Right lobe of liver (tissue), 6 donors: ENCODE measurements around the gene SGPP2. TPM values are rescaled to one million over a fixed set of nuclear protein-coding genes. Genes with fewer than 3 reads are reported as not detected.

Experiments used
- ATAC-seq, 4 donors: fragments of 200-7000 bp; cut with Tn5 transposase; one replicate each; pipeline ENCODE4 v1.9.1; 2020; ENCODE audit warnings: mild to moderate bottlenecking in 4 of 4, moderate library complexity in 4 of 4
- DNase-seq, 3 donors: peaks; one replicate each; pipeline ENCODE4 v3.0.0-alpha.2; 2020
- H3K27ac ChIP-seq, 3 donors: fragments of 200-600 bp; one replicate each; pipeline ENCODE4 v1.8.0; 2022
- H3K27me3 ChIP-seq, 2 donors: fragments of 200-600 bp; one replicate each; pipeline ENCODE4 v1.8.0; 2022
- H3K36me3 ChIP-seq, 4 donors: fragments of 200-600 bp; sonication (generic) in 1 of 4; one replicate each; pipeline versions ENCODE4 v1.5.1 to v1.8.0; 2017 to 2022; ENCODE audit warnings: control low read depth in 1 of 4
- H3K4me1 ChIP-seq, 4 donors: fragments of 200-600 bp; sonication (generic) in 1 of 4; one replicate each; pipeline versions ENCODE4 v1.5.1 to v1.8.0; 2017 to 2022; ENCODE audit warnings: control low read depth in 1 of 4
- H3K4me3 ChIP-seq, 3 donors: fragments of 200-600 bp; one replicate each; pipeline ENCODE4 v1.8.0; 2022
- H3K9me3 ChIP-seq, 4 donors: fragments of 200-600 bp; sonication (generic) in 1 of 4; one replicate each; pipeline versions ENCODE4 v1.5.1 to v1.8.0; 2017 to 2022; ENCODE audit warnings: control low read depth in 1 of 4
- POLR2A ChIP-seq: fragments of 450-650 bp; IDR thresholded peaks from one replicate; pipeline ENCODE4 v1.6.1; 2017; ENCODE audit warnings: antibody characterized with exemption, mild to moderate bottlenecking
- WGBS: methylation state at CpG from one replicate; pipeline ENCODE4 v1.1.6; 2018; ENCODE audit warnings: low coverage, low lambda C conversion rate; ENCODE audit not compliant: insufficient coverage; ENCODE audit errors: missing lambda C conversion rate; 5-methylcytosine and 5-hydroxymethylcytosine counted together
- intact Hi-C, 2 donors: fragments of 100-400 bp; cut with DNase I; formaldehyde crosslinking; loops; one replicate each; pipeline versions ENCODE4 v1.11.2 to v1.14.1; 2022
- total RNA-seq, 6 experiments: library from RNA; depleted of rRNA in 2 of 6; stranded (reverse); fragments of >200 nt in 2 of 6; fragmentation: NEBNext Ultra II Directional in 3 of 6; extraction: Animal tissue kit (Norgen Biotek cat#: 25700) in 3 of 6; gene quantifications; one replicate each; pipeline versions ENCODE4 v1.1.0 to v1.2.4, GENCODE V29; 2016 to 2023
- TF ChIP-seq, protein P1 (sequence below), 4 donors: fragments of 200-600 bp in 3 of 4; fragments of 450-650 bp in 1 of 4; IDR thresholded peaks; one replicate each; pipeline versions ENCODE4 v1.5.1 to v1.8.0; 2016 to 2022; ENCODE audit warnings: antibody characterized with exemption in 4 of 4, mild to moderate bottlenecking in 2 of 4
- donor health status: DM: no; HTN: yes; CAD: no.
- donor health status: DM: no; HTN: no; CAD: no.
- donor health status: DM: no; HTN: no; CAD: no.
- donor health status: DM: no; HTN: yes; CAD: no.
- donor health status: DM: no; HTN: yes; CAD: no.

The SGPP2 gene
- total RNA-seq, 6 experiments from 2014 or later = 0.14 to 0.25 (median 0.18) TPM

DNA sequence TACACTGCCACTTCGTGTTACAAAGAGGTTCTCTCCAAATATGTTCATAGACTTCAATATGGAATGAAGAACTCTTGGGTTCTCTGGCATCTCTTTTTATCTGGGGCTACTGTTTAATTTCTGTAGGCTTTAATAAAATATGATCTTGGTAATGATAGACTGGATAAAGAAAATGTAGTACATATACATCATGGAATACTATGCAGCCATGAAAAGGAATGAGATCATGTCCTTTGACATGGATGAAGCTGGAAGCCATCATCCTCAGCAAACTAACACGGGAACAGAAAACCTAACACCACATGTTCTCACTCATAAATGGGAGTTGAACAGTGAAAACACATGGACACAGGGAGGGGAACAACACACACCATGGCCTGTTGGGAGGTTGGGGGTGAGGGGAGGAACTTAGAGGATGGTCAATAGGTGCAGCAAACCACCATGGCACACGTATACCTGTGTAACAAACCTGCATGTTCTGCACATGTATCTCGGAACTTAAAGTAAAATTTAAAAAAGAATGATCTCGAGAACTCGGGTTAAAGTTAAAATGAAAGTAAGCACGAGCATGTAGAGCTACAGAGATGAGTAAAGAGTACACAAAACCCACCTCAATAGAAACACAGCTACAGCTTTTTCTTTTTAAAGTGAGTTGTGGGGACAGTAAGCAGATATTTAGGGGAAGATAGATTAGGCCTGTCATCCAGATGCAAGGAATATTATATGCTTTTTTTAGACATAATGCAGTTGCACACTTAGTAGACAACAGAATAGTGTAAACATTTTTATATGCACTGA lies 102.3 kb downstream of the SGPP2 start:
- Histone ChIP-seq H3K27ac (no peak overlapping the region), H3K9me3 (no peaks in the 10 kb centered on the region), H3K36me3 (no peaks in the 10 kb centered on the region), H3K4me3 (no peak overlapping the region), H3K4me1 (no peaks in the 10 kb centered on the region), H3K27me3 (no peaks in the 10 kb centered on the region)
- 62% methylated on average over 6 of the region's 7 CpGs for WGBS
- no peak for ATAC-seq
- intact Hi-C loops = no loop called here
- TF ChIP-seq POLR2A = no peak
- TF ChIP-seq, protein P1, sequence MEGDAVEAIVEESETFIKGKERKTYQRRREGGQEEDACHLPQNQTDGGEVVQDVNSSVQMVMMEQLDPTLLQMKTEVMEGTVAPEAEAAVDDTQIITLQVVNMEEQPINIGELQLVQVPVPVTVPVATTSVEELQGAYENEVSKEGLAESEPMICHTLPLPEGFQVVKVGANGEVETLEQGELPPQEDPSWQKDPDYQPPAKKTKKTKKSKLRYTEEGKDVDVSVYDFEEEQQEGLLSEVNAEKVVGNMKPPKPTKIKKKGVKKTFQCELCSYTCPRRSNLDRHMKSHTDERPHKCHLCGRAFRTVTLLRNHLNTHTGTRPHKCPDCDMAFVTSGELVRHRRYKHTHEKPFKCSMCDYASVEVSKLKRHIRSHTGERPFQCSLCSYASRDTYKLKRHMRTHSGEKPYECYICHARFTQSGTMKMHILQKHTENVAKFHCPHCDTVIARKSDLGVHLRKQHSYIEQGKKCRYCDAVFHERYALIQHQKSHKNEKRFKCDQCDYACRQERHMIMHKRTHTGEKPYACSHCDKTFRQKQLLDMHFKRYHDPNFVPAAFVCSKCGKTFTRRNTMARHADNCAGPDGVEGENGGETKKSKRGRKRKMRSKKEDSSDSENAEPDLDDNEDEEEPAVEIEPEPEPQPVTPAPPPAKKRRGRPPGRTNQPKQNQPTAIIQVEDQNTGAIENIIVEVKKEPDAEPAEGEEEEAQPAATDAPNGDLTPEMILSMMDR (IDR thresholded peaks at IDR 0.05) = no peak
- no peak for DNase-seq

DNA sequence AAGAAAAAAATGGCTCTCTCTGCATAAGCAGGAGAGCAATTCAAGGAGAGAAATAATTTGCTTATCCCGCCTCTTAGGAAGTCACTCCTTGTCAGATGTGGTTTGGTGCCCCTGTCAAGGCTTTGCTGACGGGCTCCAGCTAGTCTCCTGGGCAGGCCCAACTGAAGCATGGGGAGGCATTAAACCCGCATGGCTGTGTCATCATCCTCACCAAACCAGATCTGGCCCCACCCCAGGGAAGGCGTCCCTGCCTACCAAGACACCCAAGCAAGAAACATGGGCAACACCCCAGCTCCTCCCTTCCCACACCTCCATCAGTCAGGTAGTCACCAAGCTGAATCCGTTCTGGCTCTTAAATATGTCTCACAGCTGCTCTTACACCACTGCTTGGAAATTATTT lies 108.0 kb downstream of the SGPP2 start:
- H3K4me1 ChIP-seq = no peaks in the 10 kb centered on the region
- no peaks in the 10 kb centered on the region for H3K36me3 ChIP-seq
- DNase-seq (no peak), ATAC-seq (no peak)
- WGBS = 76% methylated on average over 4 of the region's 5 CpGs
- H3K27ac ChIP-seq = no peak overlapping the region
- H3K4me3 ChIP-seq = no peak overlapping the region
- H3K9me3 ChIP-seq = no peaks in the 10 kb centered on the region
- intact Hi-C loops = no loop called here
- TF ChIP-seq, protein P1 (IDR thresholded peaks at IDR 0.05) = no peak
- TF ChIP-seq POLR2A = no peak
- no peaks in the 10 kb centered on the region for H3K27me3 ChIP-seq

DNA sequence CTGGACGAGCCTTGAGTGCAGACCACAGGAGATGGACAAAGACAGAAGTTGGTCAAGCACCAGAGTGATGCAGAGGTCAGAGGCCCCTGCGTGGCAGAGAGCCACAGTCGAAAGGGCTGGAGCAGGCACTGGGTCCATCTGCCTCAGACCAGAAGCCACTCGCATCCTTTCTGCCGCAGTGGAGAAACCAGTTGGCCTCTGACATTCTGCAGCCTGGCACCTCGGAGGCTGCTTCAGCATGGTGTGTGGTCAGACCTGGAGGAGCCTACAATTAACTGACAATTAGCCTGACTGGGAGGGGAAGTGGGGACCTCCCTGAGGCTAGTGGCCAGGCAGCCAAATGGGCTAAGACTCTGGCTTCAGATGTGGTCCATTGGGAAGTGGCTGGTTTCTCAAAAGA lies 111.1 kb downstream of the SGPP2 start:
- WGBS = 80% methylated on average over 1 of the region's 6 CpGs
- no peak overlapping the region for H3K27ac ChIP-seq
- H3K27me3 ChIP-seq = no peaks in the 10 kb centered on the region
- H3K36me3 ChIP-seq = no peaks in the 10 kb centered on the region
- H3K4me3 ChIP-seq = no peak overlapping the region
- no peak for DNase-seq
- ATAC-seq = no peak
- no peaks in the 10 kb centered on the region for H3K9me3 ChIP-seq
- TF ChIP-seq, protein P1 (IDR thresholded peaks at IDR 0.05) = no peak
- no peak for TF ChIP-seq POLR2A
- H3K4me1 ChIP-seq = no peaks in the 10 kb centered on the region
- intact Hi-C loops = no loop called here

DNA sequence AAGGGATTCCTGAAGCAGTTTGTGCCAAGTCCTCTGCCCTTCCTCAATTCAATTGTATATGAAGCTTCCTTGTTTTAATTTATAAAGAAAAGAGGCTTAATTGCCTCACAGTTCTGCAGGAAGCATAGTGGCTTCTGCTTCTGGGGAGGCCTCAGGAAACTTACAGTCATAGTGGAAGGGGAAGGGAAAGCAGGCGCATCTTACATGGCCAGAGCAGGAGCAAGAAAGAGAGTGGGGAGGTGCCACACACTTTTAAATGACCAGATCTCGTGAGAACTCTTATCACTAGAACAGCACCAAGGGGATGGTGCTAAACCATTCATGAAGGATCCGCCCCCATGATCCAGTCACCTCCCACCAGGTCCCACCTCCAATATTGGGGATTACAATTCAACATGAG lies 114.2 kb downstream of the SGPP2 start:
- intact Hi-C loops = no loop called here
- no peak for TF ChIP-seq POLR2A
- TF ChIP-seq, protein P1 (IDR thresholded peaks at IDR 0.05) = no peak
- Histone ChIP-seq H3K9me3 (no peaks in the 10 kb centered on the region), H3K27ac (no peak overlapping the region), H3K4me1 (no peaks in the 10 kb centered on the region), H3K36me3 (no peaks in the 10 kb centered on the region), H3K27me3 (no peaks in the 10 kb centered on the region), H3K4me3 (no peak overlapping the region)
- ATAC-seq (no peak), DNase-seq (no peak)
- 0% methylated on average over 1 of the region's 3 CpGs for WGBS
